H1 (cell line): Measurements from ENCODE around the gene HMGXB3.

Source experiments
- BCL11A ChIP-seq, 2 experiments: IDR thresholded peaks; one replicate each; pipeline ENCODE4 v1.6.1; 2011; ENCODE audit warnings: low read depth in 2 of 2, low read length in 2 of 2, mild to moderate bottlenecking in 2 of 2
- CTCF ChIP-seq, 3 experiments: IDR thresholded peaks; 1 replicate in 2 of 3; 2 replicates in 1 of 3; pipeline versions ENCODE4 v1.5.1 to v1.6.1; 2011; ENCODE audit warnings: low read length in 3 of 3, mild to moderate bottlenecking in 3 of 3, inconsistent platforms in 2 of 3, low read depth in 1 of 3, moderate library complexity in 1 of 3; ENCODE audit not compliant: insufficient read depth in 1 of 3; ENCODE audit errors: control extremely low read depth in 1 of 3
- EGR1 ChIP-seq: IDR thresholded peaks from 2 replicates; pipeline ENCODE4 v1.6.1; 2011; ENCODE audit warnings: low read depth, low read length, borderline replicate concordance
- EP300 ChIP-seq, 2 experiments: IDR thresholded peaks; 1 replicate in 1 of 2; 2 replicates in 1 of 2; pipeline ENCODE4 v1.6.1; 2011 to 2012; ENCODE audit warnings: low read depth in 2 of 2, low read length in 2 of 2, mild to moderate bottlenecking in 2 of 2, borderline replicate concordance in 1 of 2, inconsistent platforms in 1 of 2, moderate library complexity in 1 of 2
- HDAC6 ChIP-seq: IDR thresholded peaks from one replicate; pipeline ENCODE4 v1.7.1; 2012; ENCODE audit warnings: low read depth, mild to moderate bottlenecking, inconsistent platforms, low read length, moderate library complexity
- KDM5A ChIP-seq: fragments of 200-600 bp; IDR thresholded peaks from 2 replicates; pipeline ENCODE4 v1.7.1; 2012; ENCODE audit warnings: mild to moderate bottlenecking, low read length, inconsistent platforms, mixed read lengths
- POLR2A ChIP-seq, 2 experiments: IDR thresholded peaks; 1 replicate in 1 of 2; 2 replicates in 1 of 2; pipeline ENCODE4 v1.6.1; 2011; ENCODE audit warnings: low read depth in 2 of 2, low read length in 2 of 2, mild to moderate bottlenecking in 2 of 2; ENCODE audit errors: control extremely low read depth in 1 of 2
- RAD21 ChIP-seq, 2 experiments: IDR thresholded peaks in 1 of 2; conservative IDR thresholded peaks in 1 of 2; 2 replicates each; pipeline ENCODE4 v1.6.1; 2011; ENCODE audit warnings: low read depth in 2 of 2, low read length in 2 of 2, improper control_type of control experiment in 1 of 2, inconsistent platforms in 1 of 2, mild to moderate bottlenecking in 1 of 2, moderate library complexity in 1 of 2
- TBP ChIP-seq: IDR thresholded peaks from 2 replicates; pipeline ENCODE4 v1.6.1; 2011; ENCODE audit warnings: low read depth, low read length, improper control_type of control experiment
- TEAD4 ChIP-seq: IDR thresholded peaks from 2 replicates; pipeline ENCODE4 v1.6.1; 2012; ENCODE audit warnings: low read depth, low read length, inconsistent platforms, mixed read lengths
- USF2 ChIP-seq: IDR thresholded peaks from 2 replicates; pipeline ENCODE4 v1.6.1; 2011; ENCODE audit warnings: low read length, improper control_type of control experiment
- TF ChIP-seq, protein P1 (sequence below): IDR thresholded peaks from 2 replicates; pipeline ENCODE4 v1.6.1; 2012; ENCODE audit warnings: inconsistent platforms

- TF ChIP-seq EGR1 (no peak), BCL11A (IDR thresholded peaks at IDR 0.05; ENCODE audit: low read depth in 2 of 2, low read length in 2 of 2) (no peak), CTCF (IDR thresholded peaks at IDR 0.05; ENCODE audit: control extremely low read depth in 1 of 3, insufficient read depth in 1 of 3, low read depth in 1 of 3, low read length in 3 of 3) (0 out of 4 replicates have a peak, but pooled peaks of 1 of the 3 experiments have one; percentile 7), TEAD4 (no peak), EP300 (IDR thresholded peaks at IDR 0.05; ENCODE audit: borderline replicate concordance in 1 of 2, low read depth in 2 of 2, low read length in 2 of 2) (no peak), KDM5A (no peak), POLR2A (IDR thresholded peaks at IDR 0.05; ENCODE audit: control extremely low read depth in 1 of 2, low read depth in 2 of 2, low read length in 2 of 2) (no peak), RAD21 (IDR thresholded peaks at IDR 0.05 in 1 of 2, conservative IDR thresholded peaks at IDR 0.05 in 1 of 2; ENCODE audit: low read depth in 2 of 2, low read length in 2 of 2) (0 out of 4 replicates have a peak, but pooled peaks of 1 of the 2 experiments have one; percentile 4), USF2 (no peak), TBP (no peak), HDAC6 (no peak)
- TF ChIP-seq, protein P1, sequence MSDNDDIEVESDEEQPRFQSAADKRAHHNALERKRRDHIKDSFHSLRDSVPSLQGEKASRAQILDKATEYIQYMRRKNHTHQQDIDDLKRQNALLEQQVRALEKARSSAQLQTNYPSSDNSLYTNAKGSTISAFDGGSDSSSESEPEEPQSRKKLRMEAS: no peak
Measured at GRCh38 chr5:150065346-150065745, 64.8 kb downstream of the HMGXB3 start.
